Spleen (tissue), 7 donors: ENCODE data around the gene HMGN4.

Source experiments
- CTCF ChIP-seq, 11 experiments: fragments of 200-600 bp in 7 of 11; fragments of 450-650 bp in 4 of 11; sonication (generic) in 4 of 11; IDR thresholded peaks in 8 of 11; conservative IDR thresholded peaks in 3 of 11; 1 replicate in 7 of 11; 2 replicates in 4 of 11; pipeline versions ENCODE4 v1.4.0 to v1.8.0; 2016 to 2021; ENCODE audit warnings: antibody characterized with exemption in 11 of 11, inconsistent platforms in 4 of 11, mild to moderate bottlenecking in 1 of 11
- POLR2A ChIP-seq, 3 donors: fragments of 450-650 bp; IDR thresholded peaks; one replicate each; pipeline ENCODE4 v1.5.1; 2017; ENCODE audit warnings: antibody characterized with exemption in 3 of 3, mild to moderate bottlenecking in 1 of 3
- POLR2AphosphoS5 ChIP-seq, 3 donors: sonication (generic); formaldehyde crosslinking; IDR thresholded peaks; one replicate each; pipeline ENCODE4 v1.5.1; 2017; ENCODE audit warnings: antibody characterized with exemption in 3 of 3
- donor health status: DM: no; HTN: no; CAD: no; lungs with moderate emphysema.
- donor health status: DM: no; HTN: no; CAD: no.
- donor health status: DM: no; HTN: no; CAD: no.

- no peak for TF ChIP-seq POLR2A (IDR thresholded peaks at IDR 0.05)
- no peak for TF ChIP-seq POLR2AphosphoS5 (IDR thresholded peaks at IDR 0.05)
- no peak for TF ChIP-seq CTCF (IDR thresholded peaks at IDR 0.05 in 8 of 11, conservative IDR thresholded peaks at IDR 0.05 in 3 of 11)
Observed at GRCh38 chr6:26592649-26593048, 54.5 kb downstream of the HMGN4 start.
